ENCODE data around the gene JTB.

Gene JTB

GRCh38 chr1:153940756-153941155, 36.7 kb downstream of the JTB start:
- Histone ChIP-seq H3K27ac (ENCODE audit: low read depth, low read length) (no peak overlapping the region), H3K9me3 (ENCODE audit: control insufficient read depth, insufficient read depth, low read length) (no peaks in the 10 kb centered on the region), H3K4me3 (ENCODE audit: low read length) (no peak overlapping the region), H3K4me1 (ENCODE audit: control insufficient read depth, low read length) (peaks cover 14% of the 10 kb centered on the region), H3F3A (ENCODE audit: control insufficient read depth, insufficient read depth) (no peaks in the 10 kb centered on the region), H4K20me1 (ENCODE audit: control insufficient read depth, insufficient read depth, low read depth, low read length) (no peaks in the 10 kb centered on the region), H3K9me2 (replicated peaks; ENCODE audit: control insufficient read depth, low read length) (no peaks in the 10 kb centered on the region), H3K79me2 (ENCODE audit: control insufficient read depth, low read length) (peaks cover 34% of the 10 kb centered on the region), H3K27me3 (ENCODE audit: control insufficient read depth, low read length) (no peaks in the 10 kb centered on the region), H3K4me2 (ENCODE audit: low read length) (no peak overlapping the region), H3K36me3 (ENCODE audit: control insufficient read depth, low read length) (peaks cover 90% of the 10 kb centered on the region)
- no peak for TF ChIP-seq EZH2phosphoT487 (IDR thresholded peaks at IDR 0.05; ENCODE audit: borderline replicate concordance, low read length)
- TF ChIP-seq, protein P1, sequence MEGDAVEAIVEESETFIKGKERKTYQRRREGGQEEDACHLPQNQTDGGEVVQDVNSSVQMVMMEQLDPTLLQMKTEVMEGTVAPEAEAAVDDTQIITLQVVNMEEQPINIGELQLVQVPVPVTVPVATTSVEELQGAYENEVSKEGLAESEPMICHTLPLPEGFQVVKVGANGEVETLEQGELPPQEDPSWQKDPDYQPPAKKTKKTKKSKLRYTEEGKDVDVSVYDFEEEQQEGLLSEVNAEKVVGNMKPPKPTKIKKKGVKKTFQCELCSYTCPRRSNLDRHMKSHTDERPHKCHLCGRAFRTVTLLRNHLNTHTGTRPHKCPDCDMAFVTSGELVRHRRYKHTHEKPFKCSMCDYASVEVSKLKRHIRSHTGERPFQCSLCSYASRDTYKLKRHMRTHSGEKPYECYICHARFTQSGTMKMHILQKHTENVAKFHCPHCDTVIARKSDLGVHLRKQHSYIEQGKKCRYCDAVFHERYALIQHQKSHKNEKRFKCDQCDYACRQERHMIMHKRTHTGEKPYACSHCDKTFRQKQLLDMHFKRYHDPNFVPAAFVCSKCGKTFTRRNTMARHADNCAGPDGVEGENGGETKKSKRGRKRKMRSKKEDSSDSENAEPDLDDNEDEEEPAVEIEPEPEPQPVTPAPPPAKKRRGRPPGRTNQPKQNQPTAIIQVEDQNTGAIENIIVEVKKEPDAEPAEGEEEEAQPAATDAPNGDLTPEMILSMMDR (IDR thresholded peaks at IDR 0.05; ENCODE audit: low read depth, low read length, poor library complexity, severe bottlenecking), result no peak

GRCh38 chr1:153939476-153939875, 38.0 kb downstream of the JTB start:
- Histone ChIP-seq H3K9me2 (replicated peaks; ENCODE audit: control insufficient read depth, low read length) (no peaks in the 10 kb centered on the region), H3K9me3 (ENCODE audit: control insufficient read depth, insufficient read depth, low read length) (no peaks in the 10 kb centered on the region), H3K79me2 (ENCODE audit: control insufficient read depth, low read length) (peaks cover 21% of the 10 kb centered on the region), H3K27ac (ENCODE audit: low read depth, low read length) (no peak overlapping the region), H3K4me2 (ENCODE audit: low read length) (no peak overlapping the region), H3K27me3 (ENCODE audit: control insufficient read depth, low read length) (no peaks in the 10 kb centered on the region), H3K36me3 (ENCODE audit: control insufficient read depth, low read length) (peaks cover 90% of the 10 kb centered on the region), H3K4me1 (ENCODE audit: control insufficient read depth, low read length) (peaks cover 9% of the 10 kb centered on the region), H3K4me3 (ENCODE audit: low read length) (no peak overlapping the region), H4K20me1 (ENCODE audit: control insufficient read depth, insufficient read depth, low read depth, low read length) (no peaks in the 10 kb centered on the region), H3F3A (ENCODE audit: control insufficient read depth, insufficient read depth) (no peaks in the 10 kb centered on the region)
- TF ChIP-seq EZH2phosphoT487 (IDR thresholded peaks at IDR 0.05; ENCODE audit: borderline replicate concordance, low read length), result no peak
- TF ChIP-seq, protein P1 (IDR thresholded peaks at IDR 0.05; ENCODE audit: low read depth, low read length, poor library complexity, severe bottlenecking), result no peak

DNA sequence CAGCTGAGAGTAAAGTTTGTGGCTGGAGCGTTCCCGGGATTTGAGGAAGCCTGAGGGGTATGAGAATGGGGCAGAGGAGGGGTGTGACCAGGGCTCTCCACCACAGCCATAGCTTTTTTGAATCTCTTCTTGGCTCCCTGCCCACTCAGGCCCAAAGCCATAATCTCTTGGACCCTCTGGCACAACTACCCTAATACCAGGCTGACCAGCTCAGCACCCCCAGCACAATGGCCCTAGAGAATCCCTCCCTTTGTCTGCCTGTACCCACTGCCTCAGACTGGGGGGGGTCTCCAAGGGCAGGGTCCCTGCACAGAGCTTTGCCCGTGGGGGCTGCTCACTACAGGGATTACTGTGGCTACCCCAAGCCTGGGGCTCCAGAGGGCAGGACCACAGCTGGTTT, 38.5 kb downstream of the JTB start:
- H3K36me3 ChIP-seq (ENCODE audit: control insufficient read depth, low read length), result peaks cover 88% of the 10 kb centered on the region

More for the DNA sequence above, 38.5 kb downstream of the JTB start:
- H3F3A ChIP-seq (ENCODE audit: control insufficient read depth, insufficient read depth), result no peaks in the 10 kb centered on the region
- no peak overlapping the region for H3K4me3 ChIP-seq (ENCODE audit: low read length)
- H3K27ac ChIP-seq (ENCODE audit: low read depth, low read length), result no peak overlapping the region
- no peaks in the 10 kb centered on the region for H3K27me3 ChIP-seq (ENCODE audit: control insufficient read depth, low read length)
- H3K9me2 ChIP-seq (replicated peaks; ENCODE audit: control insufficient read depth, low read length), result no peaks in the 10 kb centered on the region
- no peaks in the 10 kb centered on the region for H3K9me3 ChIP-seq (ENCODE audit: control insufficient read depth, insufficient read depth, low read length)
- H4K20me1 ChIP-seq (ENCODE audit: control insufficient read depth, insufficient read depth, low read depth, low read length), result no peaks in the 10 kb centered on the region
- TF ChIP-seq, protein P1 (IDR thresholded peaks at IDR 0.05; ENCODE audit: low read depth, low read length, poor library complexity, severe bottlenecking), result no peak
- TF ChIP-seq EZH2phosphoT487 (IDR thresholded peaks at IDR 0.05; ENCODE audit: borderline replicate concordance, low read length), result no peak
- peaks cover 4% of the 10 kb centered on the region for H3K4me1 ChIP-seq (ENCODE audit: control insufficient read depth, low read length)
- no peak overlapping the region for H3K4me2 ChIP-seq (ENCODE audit: low read length)
- H3K79me2 ChIP-seq (ENCODE audit: control insufficient read depth, low read length), result peaks cover 16% of the 10 kb centered on the region

All from DOHH2 (cell line).